PC-3 (cell line): ENCODE results near the gene SLC2A14.

Source experiments
- EZH2 ChIP-seq: fragments of 300-600 bp; sonication (generic); IDR thresholded peaks from one replicate; pipeline ENCODE4 v1.6.1; 2017; ENCODE audit warnings: antibody characterized with exemption, mild to moderate bottlenecking, low read length; ENCODE audit not compliant: unreplicated experiment
- TF ChIP-seq, protein P1 (sequence below): fragments of 300-600 bp; sonication (generic); conservative IDR thresholded peaks from 2 replicates; pipeline ENCODE4 v1.5.1; 2017; ENCODE audit warnings: antibody characterized with exemption, low read depth, mild to moderate bottlenecking, low read length

DNA sequence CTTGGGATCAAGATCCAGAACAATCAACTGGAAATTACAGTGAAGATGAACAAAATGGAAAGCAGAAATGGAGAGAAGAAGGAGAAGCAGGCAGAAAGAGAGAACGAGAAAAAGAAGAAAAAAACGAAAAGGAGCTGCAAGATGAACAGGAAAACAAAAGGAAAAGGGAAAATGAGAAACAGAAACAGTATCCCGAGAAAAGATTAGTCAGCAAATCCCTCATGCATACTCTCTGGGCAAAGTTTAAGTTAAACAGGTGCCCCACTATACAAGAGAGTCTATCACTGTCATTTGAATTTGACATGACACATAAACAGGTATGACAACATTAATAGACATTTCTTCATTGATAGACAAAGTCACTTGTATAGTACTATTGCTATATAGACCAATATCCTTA is 102.7 kb downstream of the SLC2A14 start:
- TF ChIP-seq, protein P1, sequence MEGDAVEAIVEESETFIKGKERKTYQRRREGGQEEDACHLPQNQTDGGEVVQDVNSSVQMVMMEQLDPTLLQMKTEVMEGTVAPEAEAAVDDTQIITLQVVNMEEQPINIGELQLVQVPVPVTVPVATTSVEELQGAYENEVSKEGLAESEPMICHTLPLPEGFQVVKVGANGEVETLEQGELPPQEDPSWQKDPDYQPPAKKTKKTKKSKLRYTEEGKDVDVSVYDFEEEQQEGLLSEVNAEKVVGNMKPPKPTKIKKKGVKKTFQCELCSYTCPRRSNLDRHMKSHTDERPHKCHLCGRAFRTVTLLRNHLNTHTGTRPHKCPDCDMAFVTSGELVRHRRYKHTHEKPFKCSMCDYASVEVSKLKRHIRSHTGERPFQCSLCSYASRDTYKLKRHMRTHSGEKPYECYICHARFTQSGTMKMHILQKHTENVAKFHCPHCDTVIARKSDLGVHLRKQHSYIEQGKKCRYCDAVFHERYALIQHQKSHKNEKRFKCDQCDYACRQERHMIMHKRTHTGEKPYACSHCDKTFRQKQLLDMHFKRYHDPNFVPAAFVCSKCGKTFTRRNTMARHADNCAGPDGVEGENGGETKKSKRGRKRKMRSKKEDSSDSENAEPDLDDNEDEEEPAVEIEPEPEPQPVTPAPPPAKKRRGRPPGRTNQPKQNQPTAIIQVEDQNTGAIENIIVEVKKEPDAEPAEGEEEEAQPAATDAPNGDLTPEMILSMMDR, result no peak
- TF ChIP-seq EZH2, result no peak
